HepG2 (cell line): ENCODE results near the gene SF3B2. TPM values are rescaled to one million over a fixed set of nuclear protein-coding genes. Genes with fewer than 3 reads are reported as not detected.

Experiments used
- DR1 ChIP-seq: sonication (generic); formaldehyde crosslinking; IDR thresholded peaks from 2 replicates; pipeline ENCODE4 v1.8.0; 2021; ENCODE audit warnings: mild to moderate bottlenecking, missing genetic modification reagents, inconsistent platforms
- HNRNPLL ChIP-seq: fragments of 200-400 bp; formaldehyde crosslinking; IDR thresholded peaks from 2 replicates; pipeline ENCODE4 v1.6.1; 2017; ENCODE audit warnings: mild to moderate bottlenecking, low read depth, low read length; ENCODE audit not compliant: poor library complexity, severe bottlenecking
- HOXD1 ChIP-seq: sonication (generic); formaldehyde crosslinking; IDR thresholded peaks from 2 replicates; pipeline ENCODE4 v1.5.0; 2020; ENCODE audit warnings: missing genetic modification reagents
- MAX ChIP-seq: IDR thresholded peaks from 2 replicates; pipeline ENCODE4 v1.6.1; 2012; ENCODE audit warnings: inconsistent platforms
- NR2C2 ChIP-seq: sonication (generic); formaldehyde crosslinking; IDR thresholded peaks from 2 replicates; pipeline ENCODE4 v1.4.0; 2020; ENCODE audit warnings: missing genetic modification reagents, mild to moderate bottlenecking, moderate library complexity, borderline replicate concordance
- PATZ1 ChIP-seq: sonication (generic); formaldehyde crosslinking; IDR thresholded peaks from 2 replicates; pipeline ENCODE4 v1.4.0; 2020; ENCODE audit warnings: missing genetic modification reagents
- PBX2 ChIP-seq: IDR thresholded peaks from 2 replicates; pipeline ENCODE4 v1.6.1; 2016; ENCODE audit warnings: control low read depth
- PHF21A ChIP-seq: sonication (generic); formaldehyde crosslinking; IDR thresholded peaks from 2 replicates; pipeline ENCODE4 v1.5.0; 2020; ENCODE audit warnings: mild to moderate bottlenecking, missing genetic modification reagents
- SALL1 ChIP-seq: sonication (generic); formaldehyde crosslinking; IDR thresholded peaks from 2 replicates; pipeline ENCODE4 v1.8.0; 2022; ENCODE audit warnings: mild to moderate bottlenecking, missing genetic modification reagents
- SPEN ChIP-seq: sonication (generic); formaldehyde crosslinking; IDR thresholded peaks from 2 replicates; pipeline ENCODE4 v1.5.1; 2020; ENCODE audit warnings: low read depth, mild to moderate bottlenecking, missing genetic modification reagents
- SUZ12 ChIP-seq: fragments of 150-350 bp; IDR thresholded peaks from 2 replicates; pipeline ENCODE4 v1.6.1; 2014; ENCODE audit warnings: low read depth, low read length
- ZBTB7B ChIP-seq: sonication (generic); formaldehyde crosslinking; IDR thresholded peaks from 2 replicates; pipeline ENCODE4 v1.4.0; 2020; ENCODE audit warnings: missing genetic modification reagents
- ZFAT ChIP-seq: sonication (generic); formaldehyde crosslinking; conservative IDR thresholded peaks from 2 replicates; pipeline ENCODE4 v1.8.1; 2023; ENCODE audit warnings: missing genetic modification reagents, inconsistent platforms
- ZNF101 ChIP-seq: sonication (generic); formaldehyde crosslinking; IDR thresholded peaks from 2 replicates; pipeline ENCODE4 v1.4.0; 2020; ENCODE audit warnings: mild to moderate bottlenecking, low read depth, missing genetic modification reagents, borderline replicate concordance
- ZNF317 ChIP-seq: sonication (generic); formaldehyde crosslinking; IDR thresholded peaks from 2 replicates; pipeline ENCODE4 v1.5.0; 2020; ENCODE audit warnings: mild to moderate bottlenecking, missing genetic modification reagents
- ZNF343 ChIP-seq: sonication (generic); formaldehyde crosslinking; IDR thresholded peaks from 2 replicates; pipeline ENCODE4 v1.4.0; 2020; ENCODE audit warnings: mild to moderate bottlenecking, missing genetic modification reagents
- ZNF557 ChIP-seq: sonication (generic); formaldehyde crosslinking; IDR thresholded peaks from 2 replicates; pipeline ENCODE4 v1.4.0; 2020; ENCODE audit warnings: missing genetic modification reagents
- ZNF605 ChIP-seq: sonication (generic); formaldehyde crosslinking; IDR thresholded peaks from 2 replicates; pipeline ENCODE4 v1.8.0; 2022; ENCODE audit warnings: mild to moderate bottlenecking, missing genetic modification reagents
- ZNF687 ChIP-seq: sonication (generic); formaldehyde crosslinking; IDR thresholded peaks from 2 replicates; pipeline ENCODE4 v1.5.1; 2020; ENCODE audit warnings: mild to moderate bottlenecking, missing genetic modification reagents, moderate library complexity
- ZNF703 ChIP-seq: sonication (generic); formaldehyde crosslinking; IDR thresholded peaks from 2 replicates; pipeline ENCODE4 v1.5.1; 2020; ENCODE audit warnings: missing genetic modification reagents, mild to moderate bottlenecking, moderate library complexity, borderline replicate concordance
- ZNF773 ChIP-seq: sonication (generic); formaldehyde crosslinking; IDR thresholded peaks from 2 replicates; pipeline ENCODE4 v1.4.0; 2020; ENCODE audit warnings: missing genetic modification reagents, borderline replicate concordance
- ZNF850 ChIP-seq: sonication (generic); formaldehyde crosslinking; conservative IDR thresholded peaks from 2 replicates; pipeline ENCODE4 v1.9.0; 2021; ENCODE audit warnings: mild to moderate bottlenecking, missing genetic modification reagents
- polyA plus RNA-seq, 8 experiments: library from polyadenylated mRNA; depleted of rRNA in 3 of 8; stranded (reverse) in 7 of 8; unstranded in 1 of 8; fragments of >200 nt; fragmentation: Illumina TruSeq in 4 of 8; extraction: Trizol in 4 of 8; gene quantifications; 2 replicates each; pipeline versions ENCODE4 v1.2.1 to v1.2.3, GENCODE V29; 2011 to 2016; ENCODE audit warnings: low read depth in 4 of 8, missing spikeins in 1 of 8, mixed read lengths in 1 of 8; ENCODE audit not compliant: insufficient read depth in 1 of 8
- total RNA-seq, 5 experiments: library from RNA; depleted of rRNA; stranded (reverse); fragments of >200 nt; fragmentation: Illumina TruSeq; extraction: Trizol; gene quantifications; 2 replicates each; pipeline ENCODE4 v1.2.3, GENCODE V29; 2016; ENCODE audit warnings: low read depth in 1 of 5

Gene SF3B2
- total and polyA plus RNA-seq, 2 of the 13 experiments (the other 11 are each of a cell fraction or from before 2014, with no cell fraction given), result 70.4 to 153 TPM

- TF ChIP-seq HNRNPLL (peak; percentile 68), ZNF703 (CRISPR knock-in tag) (no peak), ZFAT (CRISPR knock-in tag) (no peak), ZNF343 (no peak), SALL1 (CRISPR knock-in tag) (peak; percentile 21; the same call in 1 of the 2 replicates), PBX2 (no peak), PATZ1 (CRISPR knock-in tag) (peak; percentile 47; the same call in 1 of the 2 replicates), NR2C2 (CRISPR knock-in tag) (peak; percentile 25; the same call in 1 of the 2 replicates), ZNF687 (CRISPR knock-in tag) (peak; percentile 76), ZNF850 (CRISPR knock-in tag) (no peak), SPEN (CRISPR knock-in tag) (no peak), MAX (peak; percentile 39; the same call in 1 of the 2 replicates), ZNF557 (CRISPR knock-in tag) (0 out of 2 replicates have a peak, but pooled peaks have one; percentile 46), DR1 (CRISPR knock-in tag) (0 out of 2 replicates have a peak, but pooled peaks have one; percentile 36), ZNF773 (CRISPR knock-in tag) (0 out of 2 replicates have a peak, but pooled peaks have one; percentile 34), ZBTB7B (CRISPR knock-in tag) (peak; percentile 23; the same call in 1 of the 2 replicates), HOXD1 (CRISPR knock-in tag) (peak; percentile 84), SUZ12 (no peak; the same call in 1 of the 2 replicates), ZNF605 (CRISPR knock-in tag) (peak; percentile 15; the same call in 1 of the 2 replicates), ZNF317 (no peak), PHF21A (CRISPR knock-in tag) (0 out of 2 replicates have a peak, but pooled peaks have one; percentile 21), ZNF101 (CRISPR knock-in tag) (no peak)
These were observed 29.6 kb upstream of the SF3B2 start (continued) for GRCh38 chr11:66022401-66023185.
